Activated B cell treated with CpG ODN at 0.5 μM for 24 hours (primary cell): ENCODE measurements around the gene RASGRF2. TPM values are rescaled to one million over a fixed set of nuclear protein-coding genes. Genes with fewer than 3 reads are reported as not detected.
"Not testable (repeated sequence)": the region's sequence is repeated elsewhere in the genome, so short reads cannot be mapped to it uniquely, and the experiment has no call there.

ENCODE experiments used
- ATAC-seq: fragments of 200-7000 bp; cut with Tn5 transposase; one replicate; pipeline ENCODE4 v1.10.0; 2021; ENCODE audit warnings: low read depth, mild to moderate bottlenecking, moderate library complexity
- CTCF ChIA-PET: fragments of 350-600 bp; sonication (Branson Sonifier 250); formaldehyde crosslinking; loops from one replicate; lab custom pipeline; 2021; ENCODE audit warnings: antibody characterized with exemption; lab: Charles Lee
- POLR2A ChIA-PET: fragments of 350-600 bp; sonication (Branson Sonifier 250); formaldehyde crosslinking; loops from one replicate; lab custom pipeline; 2021; ENCODE audit warnings: antibody characterized with exemption; lab: Charles Lee
- DNase-seq: peaks from one replicate; pipeline ENCODE4 v3.0.0; 2022
- H3K27ac Mint-ChIP-seq: one replicate; pipeline ENCODE4 v1.8.0; 2020; ENCODE audit warnings: mixed read lengths
- H3K27me3 Mint-ChIP-seq: one replicate; pipeline ENCODE4 v1.8.0; 2021; ENCODE audit warnings: mixed read lengths
- H3K36me3 Mint-ChIP-seq: one replicate; pipeline ENCODE4 v1.8.0; 2021; ENCODE audit warnings: low read depth, mixed read lengths
- H3K4me1 Mint-ChIP-seq: one replicate; pipeline ENCODE4 v1.8.0; 2021; ENCODE audit warnings: mixed read lengths
- H3K4me3 Mint-ChIP-seq: one replicate; pipeline ENCODE4 v1.8.0; 2020; ENCODE audit warnings: mild to moderate bottlenecking, mixed read lengths
- H3K9me3 Mint-ChIP-seq: one replicate; pipeline ENCODE4 v1.8.0; 2020; ENCODE audit warnings: mixed read lengths
- intact Hi-C: fragments of 100-400 bp; cut with micrococcal nuclease; formaldehyde crosslinking; loops from one replicate; pipeline ENCODE4 v1.15.1; 2024
- total RNA-seq: library from RNA; stranded (reverse); gene quantifications from 2 replicates; pipeline ENCODE4 v1.2.3, GENCODE V29; 2022
- TF ChIP-seq, protein P1 (sequence below): fragments of 200-600 bp; IDR thresholded peaks from one replicate; pipeline ENCODE4 v1.8.0; 2022; ENCODE audit warnings: antibody characterized with exemption, mild to moderate bottlenecking

RASGRF2 gene
- total RNA-seq, 1 donor from 2014 or later = 0.64 TPM

DNA sequence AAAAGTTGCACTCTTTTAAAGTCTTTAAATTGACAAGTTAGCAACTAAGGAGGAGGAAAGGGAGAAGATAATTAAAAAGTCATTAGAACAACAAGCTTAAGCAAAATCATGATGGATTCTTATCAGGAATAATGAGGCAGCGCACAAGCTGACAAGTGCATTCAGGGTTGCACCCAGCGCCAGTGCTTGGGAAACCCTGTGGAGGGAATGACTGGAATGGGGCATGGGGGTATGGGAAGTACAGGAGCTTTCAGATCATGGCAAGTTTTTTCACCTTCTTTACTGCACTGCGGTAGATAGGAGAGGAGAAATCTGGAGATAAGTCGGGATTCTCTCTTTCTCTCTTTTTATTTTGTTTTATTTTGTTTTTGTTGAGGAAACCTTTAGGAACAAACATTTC, 155.1 kb downstream of the RASGRF2 start:
- H3K27me3 Mint-ChIP-seq = peaks cover 8% of the 10 kb centered on the region
- CTCF ChIA-PET = no interaction called here
- no peaks in the 10 kb centered on the region for H3K9me3 Mint-ChIP-seq
- H3K4me3 Mint-ChIP-seq = no peak overlapping the region
- TF ChIP-seq, protein P1, sequence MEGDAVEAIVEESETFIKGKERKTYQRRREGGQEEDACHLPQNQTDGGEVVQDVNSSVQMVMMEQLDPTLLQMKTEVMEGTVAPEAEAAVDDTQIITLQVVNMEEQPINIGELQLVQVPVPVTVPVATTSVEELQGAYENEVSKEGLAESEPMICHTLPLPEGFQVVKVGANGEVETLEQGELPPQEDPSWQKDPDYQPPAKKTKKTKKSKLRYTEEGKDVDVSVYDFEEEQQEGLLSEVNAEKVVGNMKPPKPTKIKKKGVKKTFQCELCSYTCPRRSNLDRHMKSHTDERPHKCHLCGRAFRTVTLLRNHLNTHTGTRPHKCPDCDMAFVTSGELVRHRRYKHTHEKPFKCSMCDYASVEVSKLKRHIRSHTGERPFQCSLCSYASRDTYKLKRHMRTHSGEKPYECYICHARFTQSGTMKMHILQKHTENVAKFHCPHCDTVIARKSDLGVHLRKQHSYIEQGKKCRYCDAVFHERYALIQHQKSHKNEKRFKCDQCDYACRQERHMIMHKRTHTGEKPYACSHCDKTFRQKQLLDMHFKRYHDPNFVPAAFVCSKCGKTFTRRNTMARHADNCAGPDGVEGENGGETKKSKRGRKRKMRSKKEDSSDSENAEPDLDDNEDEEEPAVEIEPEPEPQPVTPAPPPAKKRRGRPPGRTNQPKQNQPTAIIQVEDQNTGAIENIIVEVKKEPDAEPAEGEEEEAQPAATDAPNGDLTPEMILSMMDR = no peak
- H3K4me1 Mint-ChIP-seq = no peaks in the 10 kb centered on the region
- DNase-seq (no peak), ATAC-seq (no peak)
- H3K36me3 Mint-ChIP-seq = no peaks in the 10 kb centered on the region
- intact Hi-C loops = no loop called here
- POLR2A ChIA-PET = no interaction called here
- no peak overlapping the region for H3K27ac Mint-ChIP-seq

DNA sequence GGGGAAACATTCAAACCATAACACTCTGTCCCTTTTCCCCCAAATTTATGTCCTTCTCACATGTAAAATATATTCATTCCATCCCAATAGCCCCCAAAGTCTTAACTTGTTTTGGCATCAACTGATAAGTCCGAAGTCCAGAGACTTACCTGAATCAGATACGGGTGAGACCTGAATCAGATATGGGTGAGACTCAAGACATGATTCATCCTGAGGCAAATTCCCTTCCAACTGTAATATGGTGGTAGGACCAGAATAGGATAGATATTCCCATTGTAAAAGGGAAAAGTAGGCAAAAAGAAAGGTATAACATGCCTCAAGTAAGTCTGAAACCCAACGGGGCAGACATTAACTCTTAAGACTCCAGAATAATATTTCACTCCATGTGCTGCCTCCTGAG, 157.4 kb downstream of the RASGRF2 start:
- ATAC-seq (no peak), DNase-seq (no peak)
- Mint-ChIP-seq H3K27ac (no peak overlapping the region), H3K4me1 (no peaks in the 10 kb centered on the region), H3K4me3 (no peak overlapping the region), H3K36me3 (no peaks in the 10 kb centered on the region), H3K9me3 (no peaks in the 10 kb centered on the region), H3K27me3 (peaks cover 8% of the 10 kb centered on the region)
- ChIA-PET POLR2A (no interaction called here), CTCF (no interaction called here)
- intact Hi-C loops = no loop called here
- TF ChIP-seq, protein P1 = no peak

DNA sequence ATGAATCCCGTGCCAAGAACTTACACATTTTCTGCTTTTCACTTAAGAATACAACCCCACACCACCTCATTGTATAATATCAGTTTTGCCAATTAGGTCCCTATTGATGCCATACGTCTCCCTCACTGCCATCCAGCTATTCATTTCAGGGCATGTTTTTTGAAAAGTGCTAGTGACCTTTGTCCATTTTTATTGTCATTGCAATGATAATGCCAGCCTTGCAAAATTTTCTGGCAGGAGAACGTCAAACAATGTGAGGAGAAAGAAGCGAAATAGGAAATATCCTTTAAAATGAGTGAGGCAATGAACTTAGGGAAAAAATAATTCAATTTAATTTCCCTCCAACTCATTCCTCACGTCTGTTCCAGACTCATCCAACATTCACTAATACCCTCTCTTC, 161.1 kb downstream of the RASGRF2 start:
- no peaks in the 10 kb centered on the region for H3K9me3 Mint-ChIP-seq
- intact Hi-C loops = no loop called here
- CTCF ChIA-PET = interaction anchor here (1.1 kb wide), 1 partner anchor 17 kb away, joined by 3 read pairs; no protein-coding TSS in a partner anchor
- no peak overlapping the region for H3K4me3 Mint-ChIP-seq
- ATAC-seq (no peak), DNase-seq (no peak)
- POLR2A ChIA-PET = no interaction called here
- H3K27ac Mint-ChIP-seq = no peak overlapping the region
- no peaks in the 10 kb centered on the region for H3K36me3 Mint-ChIP-seq
- peaks cover 6% of the 10 kb centered on the region for H3K27me3 Mint-ChIP-seq
- TF ChIP-seq, protein P1 = no peak
- H3K4me1 Mint-ChIP-seq = no peaks in the 10 kb centered on the region

DNA sequence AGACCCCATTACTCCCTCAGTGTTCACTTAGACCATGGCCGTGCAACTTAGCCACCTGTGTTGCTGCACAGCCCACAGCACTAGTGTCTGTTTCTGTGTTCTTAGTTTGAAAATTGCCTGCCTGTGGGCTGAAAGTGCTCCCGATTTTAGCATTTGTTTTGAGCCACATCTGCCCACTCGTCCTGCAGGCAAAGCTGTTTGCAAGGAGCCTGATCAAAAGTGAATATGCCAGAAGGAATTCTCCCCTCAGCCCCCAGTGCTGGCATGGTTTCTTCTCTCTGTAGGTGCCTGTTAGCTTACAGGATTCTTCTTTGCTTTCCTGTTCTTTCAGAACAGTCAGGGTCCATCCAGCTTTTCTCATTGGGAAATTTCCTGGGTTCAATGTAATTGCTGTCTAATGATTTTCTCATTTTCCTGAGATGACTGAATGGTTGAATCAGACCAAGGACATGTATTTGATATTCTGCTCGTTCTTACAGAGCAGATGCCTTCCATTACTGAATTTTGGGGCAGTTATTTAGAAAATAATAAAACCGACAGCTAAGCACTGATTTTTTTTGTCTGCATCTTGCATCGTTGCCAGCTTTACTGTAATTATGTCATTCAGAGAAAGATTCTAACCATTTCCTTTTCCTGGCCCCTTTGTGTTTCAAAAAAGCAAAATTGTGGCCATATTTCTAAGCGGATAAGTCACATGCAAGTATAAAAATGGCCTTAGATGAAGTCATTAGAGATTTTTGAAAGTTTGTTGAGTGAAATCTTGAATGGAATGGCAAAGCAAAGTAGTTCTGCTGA, 161.9 kb downstream of the RASGRF2 start:
- H3K9me3 Mint-ChIP-seq = no peaks in the 10 kb centered on the region
- DNase-seq (no peak), ATAC-seq (no peak)
- no peak overlapping the region for H3K27ac Mint-ChIP-seq
- H3K36me3 Mint-ChIP-seq = no peaks in the 10 kb centered on the region
- TF ChIP-seq, protein P1 = no peak
- no peak overlapping the region for H3K4me3 Mint-ChIP-seq
- ChIA-PET POLR2A (no interaction called here), CTCF (no interaction called here)
- no peaks in the 10 kb centered on the region for H3K4me1 Mint-ChIP-seq
- H3K27me3 Mint-ChIP-seq = peaks cover 6% of the 10 kb centered on the region
- intact Hi-C loops = no loop called here

DNA sequence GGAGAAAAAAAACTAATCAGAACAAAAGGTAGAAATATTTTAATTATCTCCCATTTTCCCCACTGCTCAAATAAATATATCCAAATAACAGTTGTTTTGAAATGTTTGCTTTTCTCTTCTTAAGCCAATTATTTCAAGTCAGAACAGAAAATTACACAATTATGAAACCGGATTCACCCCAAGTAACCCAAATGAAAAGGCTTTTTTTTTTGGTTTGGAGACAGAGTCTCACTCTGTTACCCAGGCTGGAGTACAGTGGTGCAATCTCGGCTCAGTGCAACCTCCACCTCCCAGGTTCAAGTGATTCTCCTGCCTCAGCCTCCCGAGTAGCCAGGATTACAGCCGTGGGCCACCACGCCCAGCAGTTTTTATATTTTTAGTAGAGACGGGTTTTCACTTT, 164.5 kb downstream of the RASGRF2 start:
- H3K9me3 Mint-ChIP-seq, CTCF ChIA-PET, H3K27ac Mint-ChIP-seq, H3K4me3 Mint-ChIP-seq, POLR2A ChIA-PET, H3K36me3 Mint-ChIP-seq, intact Hi-C loops, ATAC-seq, DNase-seq, H3K4me1 Mint-ChIP-seq, H3K27me3 Mint-ChIP-seq: not testable (repeated sequence)
